Psoas muscle (tissue), 8 donors: ENCODE data around the gene GRIK1. TPM values are rescaled to one million over a fixed set of nuclear protein-coding genes. Genes with fewer than 3 reads are reported as not detected.

Source experiments
- ATAC-seq, 4 donors: fragments of 200-7000 bp; cut with Tn5 transposase; one replicate each; pipeline ENCODE4 v1.9.1; 2020; ENCODE audit warnings: moderate library complexity in 3 of 4, mild to moderate bottlenecking in 2 of 4
- DNase-seq, 2 donors: peaks; one replicate each; pipeline ENCODE4 v3.0.0-alpha.2; 2020
- H3K27ac ChIP-seq: fragments of 200-600 bp; one replicate; pipeline ENCODE4 v1.8.0; 2022
- H3K27me3 ChIP-seq, 3 donors: fragments of 200-600 bp in 1 of 3; one replicate each; pipeline versions ENCODE4 v1.6.1 to v1.8.0; 2013 to 2022; ENCODE audit warnings: low read length in 2 of 3, mild to moderate bottlenecking in 2 of 3, moderate library complexity in 1 of 3; ENCODE audit not compliant: insufficient read depth in 3 of 3
- H3K36me3 ChIP-seq, 2 donors: fragments of 200-600 bp in 1 of 2; one replicate each; pipeline versions ENCODE4 v1.6.1 to v1.8.0; 2013 to 2022; ENCODE audit warnings: low read depth in 1 of 2, mild to moderate bottlenecking in 1 of 2, moderate library complexity in 1 of 2; ENCODE audit not compliant: insufficient read depth in 1 of 2
- H3K4me1 ChIP-seq: fragments of 200-600 bp; one replicate; pipeline ENCODE4 v1.8.0; 2022
- H3K4me3 ChIP-seq: fragments of 200-600 bp; one replicate; pipeline ENCODE4 v1.8.0; 2022; ENCODE audit warnings: mild to moderate bottlenecking
- H3K9me3 ChIP-seq: fragments of 200-600 bp; one replicate; pipeline ENCODE4 v1.8.0; 2022
- CTCF ChIP-seq: fragments of 200-600 bp; IDR thresholded peaks from one replicate; pipeline ENCODE4 v1.8.0; 2022; ENCODE audit warnings: antibody characterized with exemption
- WGBS, 3 donors: extraction: QIAGEN DNeasy Blood & Tissue Kit; methylation state at CpG; one replicate each; pipeline versions ENCODE4 v1.1.6 to v1.1.7; 2013; 5-methylcytosine and 5-hydroxymethylcytosine counted together
- intact Hi-C, 2 donors: fragments of 100-400 bp; cut with DNase I; formaldehyde crosslinking; loops; one replicate each; pipeline versions ENCODE4 v1.11.0 to v1.14.2; 2022
- polyA plus RNA-seq, 3 donors: library from polyadenylated mRNA; stranded (reverse); fragments of 200-250 nt; gene quantifications; one replicate each; pipeline ENCODE4 v1.2.3, GENCODE V29; 2013
- total RNA-seq, 4 donors: library from RNA; stranded (reverse); fragmentation: NEBNext Ultra II Directional in 2 of 4; extraction: Animal tissue kit (Norgen Biotek cat#: 25700) in 2 of 4; gene quantifications; one replicate each; pipeline versions ENCODE4 v1.2.1 to v1.2.4, GENCODE V29; 2021 to 2023
- donor health status: healthy with polysubstance abuse.
- donor health status: DM: no; HTN: no; CAD: no; lungs with moderate emphysema.
- donor health status: Bipolar disorder and iron deficiency.
- donor health status: healthy.
- donor health status: DM: yes; HTN: yes; CAD: no.
- donor health status: DM: no; HTN: no; CAD: no.
- donor health status: DM: no; HTN: no; CAD: no.
- donor health status: DM: yes; HTN: yes; CAD: no.

The GRIK1 gene
- total and polyA plus RNA-seq, 7 donors, result 0.01 to 0.04 TPM; not detected in 5

- H3K9me3 ChIP-seq, result no peaks in the 10 kb centered on the region
- WGBS, 3 donors, result 93 to 100% (median 93%) methylated on average over 1 of the region's 1 CpG
- no peak for DNase-seq
- intact Hi-C loops, result no loop called here
- no peaks in the 10 kb centered on the region for H3K36me3 ChIP-seq
- peaks cover 0 to 3% (median 0%) of the 10 kb centered on the region in 3 donors for H3K27me3 ChIP-seq
- H3K4me1 ChIP-seq, result no peaks in the 10 kb centered on the region
- no peak for ATAC-seq
- no peak for TF ChIP-seq CTCF
- no peak overlapping the region for H3K27ac ChIP-seq
- no peak overlapping the region for H3K4me3 ChIP-seq
These were observed 164.3 kb downstream of the GRIK1 start for GRCh38 chr21:29775462-29775861.

- Histone ChIP-seq H3K36me3 (no peaks in the 10 kb centered on the region), H3K27me3 (peaks cover 0 to 3% (median 0%) of the 10 kb centered on the region in 3 donors), H3K9me3 (no peaks in the 10 kb centered on the region), H3K4me3 (no peak overlapping the region), H3K4me1 (no peaks in the 10 kb centered on the region), H3K27ac (no peak overlapping the region)
- intact Hi-C loops, result no loop called here
- DNase-seq (no peak), ATAC-seq (no peak)
- TF ChIP-seq CTCF, result no peak
- 79 to 86% (median 84%) methylated on average over 4 of the region's 4 CpGs for WGBS, 3 donors
These were observed 168.2 kb downstream of the GRIK1 start for GRCh38 chr21:29771491-29772066.

GRCh38 chr21:29763674-29764073 lies 176.1 kb downstream of the GRIK1 start:
- Histone ChIP-seq H3K27ac (no peak overlapping the region), H3K27me3 (no peaks in the 10 kb centered on the region), H3K4me1 (no peaks in the 10 kb centered on the region), H3K9me3 (no peaks in the 10 kb centered on the region), H3K4me3 (no peak overlapping the region), H3K36me3 (no peaks in the 10 kb centered on the region)
- DNase-seq, result no peak
- intact Hi-C loops, result no loop called here
- no peak for ATAC-seq
- 82 to 85% (median 84%) methylated on average over 4 of the region's 4 CpGs for WGBS, 3 donors
- no peak for TF ChIP-seq CTCF

- Histone ChIP-seq H3K4me3 (no peak overlapping the region), H3K9me3 (no peaks in the 10 kb centered on the region), H3K4me1 (no peaks in the 10 kb centered on the region), H3K27me3 (no peaks in the 10 kb centered on the region), H3K27ac (no peak overlapping the region), H3K36me3 (no peaks in the 10 kb centered on the region)
- DNase-seq, result no peak
- no peak for TF ChIP-seq CTCF
- no peak for ATAC-seq
- WGBS, 3 donors, result 35 to 60% (median 55%) methylated on average over 2 of the region's 2 CpGs
- intact Hi-C loops, result no loop called here
These were observed 177.2 kb downstream of the GRIK1 start for GRCh38 chr21:29762570-29763082.

- H3K4me1 ChIP-seq, result no peaks in the 10 kb centered on the region
- H3K4me3 ChIP-seq, result no peak overlapping the region
- DNase-seq, result no peak
- no peak overlapping the region for H3K27ac ChIP-seq
- H3K36me3 ChIP-seq, result no peaks in the 10 kb centered on the region
- WGBS, 3 donors, result 46 to 52% (median 52%) methylated on average over 3 of the region's 3 CpGs
- H3K9me3 ChIP-seq, result no peaks in the 10 kb centered on the region
- no peak for ATAC-seq
- peaks cover 0 to 3% (median 0%) of the 10 kb centered on the region in 3 donors for H3K27me3 ChIP-seq
- intact Hi-C loops, result no loop called here
- no peak for TF ChIP-seq CTCF
These were observed 186.6 kb downstream of the GRIK1 start for GRCh38 chr21:29753216-29753615.
